Mammary microvascular endothelial cell (primary cell): ENCODE results near the gene RIPPLY2. TPM values are rescaled to one million over a fixed set of nuclear protein-coding genes. Genes with fewer than 3 reads are reported as not detected.

ENCODE experiments used
- total RNA-seq: library from RNA; depleted of rRNA; stranded (reverse); fragments of >200 nt; gene quantifications from 2 replicates; pipeline ENCODE4 v1.2.3, GENCODE V29; 2015

The RIPPLY2 gene, protein sequence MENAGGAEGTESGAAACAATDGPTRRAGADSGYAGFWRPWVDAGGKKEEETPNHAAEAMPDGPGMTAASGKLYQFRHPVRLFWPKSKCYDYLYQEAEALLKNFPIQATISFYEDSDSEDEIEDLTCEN
- not detected in 2 replicates for total RNA-seq

DNA sequence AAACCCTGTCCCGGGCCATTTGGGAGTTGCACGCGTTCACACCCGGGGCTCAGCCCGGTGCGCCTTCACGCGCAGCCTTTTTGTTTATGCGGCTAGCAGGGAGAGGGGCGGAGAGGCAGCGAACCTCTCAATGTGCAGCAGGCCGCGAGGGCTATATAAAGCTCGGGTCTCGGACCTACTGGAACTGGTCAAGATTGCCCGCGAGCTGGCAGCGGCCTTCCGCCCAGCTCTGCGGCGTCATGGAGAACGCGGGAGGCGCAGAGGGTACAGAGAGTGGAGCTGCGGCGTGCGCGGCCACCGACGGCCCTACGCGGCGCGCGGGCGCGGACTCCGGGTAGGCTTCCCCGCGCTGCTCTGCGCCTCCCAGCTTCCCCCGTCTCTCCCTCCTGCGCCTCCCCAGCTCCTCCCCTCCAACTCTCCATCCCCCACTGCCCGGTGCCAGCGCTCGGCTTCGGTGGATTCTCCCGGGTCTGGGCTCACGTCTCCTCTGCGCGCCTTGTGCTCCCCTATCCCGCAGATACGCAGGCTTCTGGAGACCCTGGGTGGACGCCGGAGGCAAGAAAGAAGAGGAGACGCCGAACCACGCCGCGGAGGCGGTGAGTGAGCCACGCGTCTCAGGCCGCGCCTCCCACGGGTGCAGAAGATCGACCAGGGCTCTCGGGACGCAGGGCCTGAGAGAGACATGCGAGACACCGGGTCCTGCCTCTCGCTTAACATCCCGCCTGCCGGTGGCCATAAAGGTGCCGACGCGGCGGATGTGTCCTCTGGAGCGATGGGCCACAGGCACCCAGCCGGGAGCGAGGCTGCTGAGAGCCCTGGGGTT lies at the start of gene RIPPLY2:
TSS of gene RIPPLY2 (plus strand) at position 183 of the 823 bp plus-strand sequence. CDS start at position 240, 57 bp downstream.

DNA sequence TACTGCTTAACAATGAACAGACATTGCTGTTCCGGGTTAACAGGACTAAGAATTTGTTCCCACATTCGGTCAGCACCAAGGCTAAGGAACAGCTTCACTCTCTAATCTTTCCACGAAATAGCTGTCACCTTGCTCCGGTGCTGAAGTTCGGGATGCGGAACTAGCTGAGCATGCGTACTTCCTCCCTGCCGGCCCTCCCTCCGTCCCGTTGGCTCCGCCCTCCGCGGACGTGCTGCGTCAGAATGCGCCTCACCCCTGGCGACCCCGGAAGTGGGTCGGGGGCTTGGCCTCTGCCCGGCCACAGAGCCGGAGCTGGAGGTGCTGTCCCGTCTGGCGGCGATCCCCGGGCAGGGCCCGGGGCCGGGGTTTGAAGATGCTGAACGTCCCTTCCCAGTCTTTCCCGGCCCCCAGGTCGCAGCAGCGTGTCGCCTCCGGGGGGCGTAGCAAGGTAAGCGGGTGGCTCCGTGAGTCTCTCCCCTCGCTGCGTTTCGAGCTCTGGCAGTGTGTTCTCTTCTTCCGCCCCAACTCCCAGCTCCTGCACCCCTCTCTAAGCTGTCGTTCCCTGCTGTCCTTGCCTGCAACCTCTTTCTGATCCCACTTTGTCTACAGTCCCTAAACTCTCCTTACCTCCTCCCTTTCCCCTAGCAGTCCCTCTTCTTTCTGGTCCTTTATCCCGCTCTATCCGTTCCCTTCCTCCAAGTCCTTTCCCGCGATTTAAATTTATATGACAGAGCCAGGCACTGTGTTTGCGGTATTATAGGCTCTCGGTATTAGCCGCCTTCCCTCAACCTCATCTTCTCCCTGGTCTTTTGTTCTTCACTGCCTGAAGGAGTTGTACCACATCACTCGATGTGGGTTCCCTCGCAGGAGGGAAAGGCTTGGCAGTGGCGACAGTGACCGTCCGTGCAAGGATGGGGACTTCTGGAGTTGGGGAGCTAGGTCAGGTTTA lies 6.5 kb downstream of the RIPPLY2 start, which contains the start of gene CYB5R4:
TSS of gene CYB5R4 (plus strand) at position 280 of the 949 bp plus-strand sequence. CDS start at position 374, 94 bp downstream.

Other genes with a start within 250 kb of the RIPPLY2 start
- gene SNAP91, start 144.3 kb upstream of the RIPPLY2 start, total RNA-seq: 0.15 TPM in 1 of 2 replicates, not detected in the other
- gene CYB5R4, start 6.3 kb downstream of the RIPPLY2 start, total RNA-seq: 12.5 and 14.0 TPM in 2 replicates
- gene MRAP2, start 180.4 kb downstream of the RIPPLY2 start, total RNA-seq: 0.07 and 0.39 TPM in 2 replicates